GM12878 (cell line): ENCODE measurements around the gene C1R. TPM values are rescaled to one million over a fixed set of nuclear protein-coding genes. Genes with fewer than 3 reads are reported as not detected.

Source experiments
- ATAC-seq: fragments of 200-7000 bp; cut with Tn5 transposase; 3 replicates; pipeline ENCODE4 v1.9.1; 2020; ENCODE audit warnings: mild to moderate bottlenecking, moderate library complexity
- BruUV-seq: library from RNA; stranded (reverse); fragments of 400-500 nt; replicated peaks from 2 replicates; lab custom pipeline; 2021; lab: Mats Ljungman, UMichigan
- CTCF ChIA-PET: fragments of 300-600 bp; sonication (Branson Sonifier 250); formaldehyde crosslinking; extraction: SDS; loops from one replicate; lab custom pipeline; 2021; ENCODE audit warnings: inconsistent platforms; lab: Yijun Ruan, JAX
- POLR2A ChIA-PET: fragments of 350-600 bp; formaldehyde crosslinking; extraction: SDS; loops from one replicate; lab custom pipeline; 2021; ENCODE audit warnings: inconsistent platforms; lab: Charles Lee
- RAD21 ChIA-PET: fragments of 300-600 bp; sonication (Branson Sonifier 250); formaldehyde crosslinking; loops from one replicate; lab custom pipeline; 2023; ENCODE audit warnings: antibody characterized with exemption; ENCODE audit not compliant: unreplicated experiment; lab: Charles Lee
- SMC1A ChIA-PET: fragments of 300-600 bp; sonication (Branson Sonifier 250); formaldehyde crosslinking; loops from one replicate; lab custom pipeline; 2023; ENCODE audit not compliant: unreplicated experiment, uncharacterized antibody; lab: Charles Lee
- DNase-seq: peaks from one replicate; pipeline ENCODE4 v3.0.0-alpha.2; 2011; ENCODE audit warnings: low read depth, low spot score
- FAIRE-seq: peaks from 3 replicates; lab custom pipeline; 2011; peaks lifted over from hg19 to GRCh38; lab: Jason Lieb, UNC
- H2AFZ ChIP-seq: 2 replicates; pipeline ENCODE4 v1.6.0; 2011; ENCODE audit warnings: low read depth, low read length, control low read depth; ENCODE audit not compliant: control insufficient read depth
- H3K27ac ChIP-seq: 2 replicates; pipeline ENCODE4 v1.5.1; 2011; ENCODE audit warnings: control low read depth; ENCODE audit not compliant: control insufficient read depth, insufficient read depth
- H3K27me3 ChIP-seq, 2 experiments: replicated peaks in 1 of 2; 2 replicates each; pipeline versions ENCODE4 v1.6.0 to v1.6.1; 2011; ENCODE audit warnings: low read length in 1 of 2; ENCODE audit not compliant: control insufficient read depth in 2 of 2, insufficient read depth in 2 of 2
- H3K36me3 ChIP-seq, 2 experiments: 2 replicates each; pipeline ENCODE4 v1.5.1; 2011; ENCODE audit warnings: low read length in 1 of 2; ENCODE audit not compliant: control insufficient read depth in 2 of 2, insufficient read depth in 2 of 2
- H3K4me1 ChIP-seq: 2 replicates; pipeline ENCODE4 v1.6.1; 2011; ENCODE audit warnings: mild to moderate bottlenecking, low read length, moderate library complexity, mixed read lengths; ENCODE audit not compliant: control insufficient read depth, insufficient read depth
- H3K4me2 ChIP-seq: 2 replicates; pipeline ENCODE4 v1.6.0; 2011; ENCODE audit warnings: control low read depth; ENCODE audit not compliant: control insufficient read depth, insufficient read depth
- H3K4me3 ChIP-seq: fragments of 200-600 bp; sonication (generic); 2 replicates; pipeline ENCODE4 v1.5.1; 2016
- H3K79me2 ChIP-seq: 2 replicates; pipeline ENCODE4 v1.6.0; 2011; ENCODE audit warnings: low read length; ENCODE audit not compliant: control insufficient read depth, insufficient read depth
- H3K9ac ChIP-seq: 2 replicates; pipeline ENCODE4 v1.8.0; 2011; ENCODE audit warnings: low read length, control low read depth, mixed read lengths; ENCODE audit not compliant: control insufficient read depth, insufficient read depth
- H3K9me3 ChIP-seq: replicated peaks from 3 replicates; pipeline ENCODE4 v1.5.1; 2011; ENCODE audit warnings: mild to moderate bottlenecking, low read length; ENCODE audit not compliant: control insufficient read depth, insufficient read depth
- H4K20me1 ChIP-seq: 2 replicates; pipeline ENCODE4 v1.6.0; 2011; ENCODE audit not compliant: control insufficient read depth, insufficient read depth
- ATF2 ChIP-seq: IDR thresholded peaks from 2 replicates; pipeline ENCODE4 v1.6.1; 2012; ENCODE audit warnings: low read length, inconsistent platforms
- BMI1 ChIP-seq: fragments of 450-650 bp; IDR thresholded peaks from 2 replicates; pipeline ENCODE4 v1.6.1; 2016; ENCODE audit warnings: mild to moderate bottlenecking, moderate library complexity, borderline replicate concordance
- FOXM1 ChIP-seq: IDR thresholded peaks from 2 replicates; pipeline ENCODE4 v1.6.1; 2012; ENCODE audit warnings: low read depth, mild to moderate bottlenecking, inconsistent platforms, low read length, moderate library complexity
- HDGF ChIP-seq: fragments of 450-650 bp; IDR thresholded peaks from 2 replicates; pipeline ENCODE4 v1.6.1; 2016; ENCODE audit warnings: antibody characterized with exemption
- IRF4 ChIP-seq: IDR thresholded peaks from 2 replicates; pipeline ENCODE4 v1.6.1; 2011; ENCODE audit warnings: low read depth, low read length
- MAX ChIP-seq: IDR thresholded peaks from 2 replicates; pipeline ENCODE4 v1.6.1; 2012; ENCODE audit warnings: low read depth, low read length, improper control_type of control experiment
- MLLT1 ChIP-seq: fragments of 450-650 bp; IDR thresholded peaks from 2 replicates; pipeline ENCODE4 v1.6.1; 2016; ENCODE audit warnings: mild to moderate bottlenecking
- MYB ChIP-seq: fragments of 150-350 bp; IDR thresholded peaks from 2 replicates; pipeline ENCODE4 v1.6.1; 2014; ENCODE audit warnings: mild to moderate bottlenecking, low read depth, low read length, borderline replicate concordance
- NFXL1 ChIP-seq: fragments of 450-650 bp; IDR thresholded peaks from 2 replicates; pipeline ENCODE4 v1.6.1; 2017; ENCODE audit warnings: antibody characterized with exemption, mild to moderate bottlenecking, borderline replicate concordance
- NR2C1 ChIP-seq: fragments of 450-650 bp; IDR thresholded peaks from 2 replicates; pipeline ENCODE4 v1.6.1; 2017; ENCODE audit warnings: antibody characterized with exemption, mild to moderate bottlenecking, moderate library complexity
- NRF1 ChIP-seq: conservative IDR thresholded peaks from 2 replicates; pipeline ENCODE4 v1.6.1; 2011; ENCODE audit warnings: mild to moderate bottlenecking, low read depth, low read length, improper control_type of control experiment
- POLR2AphosphoS5 ChIP-seq: IDR thresholded peaks from 2 replicates; pipeline ENCODE4 v1.6.1; 2011; ENCODE audit warnings: mild to moderate bottlenecking, low read length, inconsistent platforms
- RFX5 ChIP-seq: IDR thresholded peaks from 2 replicates; pipeline ENCODE4 v1.6.1; 2011; ENCODE audit warnings: low read depth, low read length, improper control_type of control experiment
- RUNX3 ChIP-seq: IDR thresholded peaks from 2 replicates; pipeline ENCODE4 v1.6.1; 2012; ENCODE audit warnings: low read length, inconsistent platforms
- SIX5 ChIP-seq: IDR thresholded peaks from 2 replicates; pipeline ENCODE4 v1.6.1; 2011; ENCODE audit warnings: mild to moderate bottlenecking, low read depth, low read length, moderate library complexity; ENCODE audit not compliant: severe bottlenecking
- SMAD5 ChIP-seq: IDR thresholded peaks from 2 replicates; pipeline ENCODE4 v1.6.1; 2016; ENCODE audit warnings: antibody characterized with exemption, low read depth
- STAT3 ChIP-seq: IDR thresholded peaks from 2 replicates; pipeline ENCODE4 v1.6.1; 2011; ENCODE audit warnings: low read depth, low read length, improper control_type of control experiment
- TARDBP ChIP-seq: IDR thresholded peaks from 2 replicates; pipeline ENCODE4 v1.6.1; 2016; ENCODE audit warnings: borderline replicate concordance
- ZBTB11 ChIP-seq: fragments of 450-650 bp; formaldehyde crosslinking; IDR thresholded peaks from 2 replicates; pipeline ENCODE4 v1.5.0; 2022; ENCODE audit warnings: mild to moderate bottlenecking, missing genetic modification characterization
- WGBS: methylation state at CpG from one replicate; pipeline ENCODE4 v1.1.6; 2016; ENCODE audit warnings: low lambda C conversion rate; ENCODE audit not compliant: insufficient replicate concordance, insufficient coverage; ENCODE audit errors: missing lambda C conversion rate; 5-methylcytosine and 5-hydroxymethylcytosine counted together
- in situ Hi-C: fragments of 300-500 bp; cut with MboI; formaldehyde crosslinking; loops from 9 replicates; pipeline ENCODE4 v1.14.3; 2018; ENCODE audit warnings: mixed read lengths
- intact Hi-C: fragments of 100-400 bp; cut with micrococcal nuclease; formaldehyde crosslinking; loops from one replicate; pipeline ENCODE4 v1.14.2; 2022; ENCODE audit not compliant: unreplicated experiment
- polyA plus RNA-seq, 11 experiments: library from polyadenylated mRNA; depleted of rRNA in 4 of 11; unstranded in 6 of 11; stranded (reverse) in 5 of 11; fragments of >200 nt; fragmentation: Nextera tagmentation in 4 of 11; fragmentation: Illumina TruSeq in 1 of 11; extraction: Ambion mirVana in 4 of 11; extraction: Trizol in 1 of 11; gene quantifications; 1 replicate in 1 of 11; 2 replicates in 10 of 11; pipeline versions ENCODE4 v1.2.1 to v1.2.3, GENCODE V29; 2011 to 2016; ENCODE audit warnings: inconsistent platforms in 2 of 11, missing spikeins in 2 of 11, low read depth in 1 of 11
- total RNA-seq, 4 experiments: library from RNA; depleted of rRNA in 3 of 4; stranded (reverse); fragments of >200 nt in 3 of 4; fragmentation: Illumina TruSeq in 1 of 4; extraction: Trizol in 1 of 4; gene quantifications; 2 replicates each; pipeline versions ENCODE4 v1.2.1 to v1.2.3, GENCODE V29; 2013 to 2021

C1R gene
- total and polyA plus RNA-seq, 10 of the 15 experiments (the other 5 are each of a cell fraction or from before 2014, with no cell fraction given), result 0.31 to 1.9 (median 0.96) TPM; not detected in 1

- Histone ChIP-seq H3K36me3 (no peaks in the 10 kb centered on the region), H3K4me2 (no peak overlapping the region), H3K4me3 (no peak overlapping the region), H2AFZ (no peak overlapping the region), H3K9me3 (no peaks in the 10 kb centered on the region), H3K9ac (no peak overlapping the region), H3K27me3 (no peaks in the 10 kb centered on the region), H3K4me1 (no peaks in the 10 kb centered on the region), H4K20me1 (no peaks in the 10 kb centered on the region), H3K27ac (no peak overlapping the region), H3K79me2 (no peaks in the 10 kb centered on the region)
- no peak for TF ChIP-seq TARDBP
- no peak for TF ChIP-seq POLR2AphosphoS5
- no peak for TF ChIP-seq MYB
- no peak for TF ChIP-seq ATF2
- TF ChIP-seq SIX5, result no peak
- TF ChIP-seq ZBTB11 (CRISPR knock-in tag), result no peak
- TF ChIP-seq NFXL1, result no peak
- no peak for TF ChIP-seq FOXM1
- TF ChIP-seq HDGF, result no peak
- no peak for TF ChIP-seq NRF1
- TF ChIP-seq STAT3, result no peak
- no peak for TF ChIP-seq MLLT1
- TF ChIP-seq SMAD5, result no peak
- no peak for TF ChIP-seq BMI1
- no peak for TF ChIP-seq RFX5
- TF ChIP-seq MAX, result no peak
- no peak for TF ChIP-seq IRF4
- no peak for TF ChIP-seq RUNX3
- no peak for TF ChIP-seq NR2C1
- ChIA-PET CTCF (no interaction called here), POLR2A (no interaction called here), RAD21 (no interaction called here), SMC1A (no interaction called here)
- no peak for FAIRE-seq
- intact Hi-C loops (no loop called here), in situ Hi-C loops (no loop called here)
- ATAC-seq, result no peak
- 36% methylated on average over 6 of the region's 6 CpGs for WGBS
- no peak for DNase-seq
- no TSS peak for BruUV-seq
Observed at GRCh38 chr12:7031306-7031705, 60.9 kb downstream of the C1R start.
